Keratinocyte (primary cell): ENCODE measurements around the gene ZNF462.

ENCODE experiments used
- EZH2 ChIP-seq: IDR thresholded peaks from one replicate; pipeline ENCODE4 v1.6.1; 2012; ENCODE audit warnings: inconsistent platforms, mild to moderate bottlenecking, low read length, moderate library complexity
- TF ChIP-seq, protein P1 (sequence below), 3 experiments: IDR thresholded peaks in 1 of 3; conservative IDR thresholded peaks in 1 of 3; optimal IDR thresholded peaks in 1 of 3; 2 replicates in 2 of 3; 3 replicates in 1 of 3; pipeline versions ENCODE3 to v1.5.1; 2011; ENCODE audit warnings: low read length in 3 of 3, mild to moderate bottlenecking in 3 of 3, moderate library complexity in 2 of 3, control low read depth in 1 of 3, inconsistent platforms in 1 of 3; ENCODE audit not compliant: insufficient read depth in 2 of 3; ENCODE audit errors: extremely low read depth in 1 of 3

DNA sequence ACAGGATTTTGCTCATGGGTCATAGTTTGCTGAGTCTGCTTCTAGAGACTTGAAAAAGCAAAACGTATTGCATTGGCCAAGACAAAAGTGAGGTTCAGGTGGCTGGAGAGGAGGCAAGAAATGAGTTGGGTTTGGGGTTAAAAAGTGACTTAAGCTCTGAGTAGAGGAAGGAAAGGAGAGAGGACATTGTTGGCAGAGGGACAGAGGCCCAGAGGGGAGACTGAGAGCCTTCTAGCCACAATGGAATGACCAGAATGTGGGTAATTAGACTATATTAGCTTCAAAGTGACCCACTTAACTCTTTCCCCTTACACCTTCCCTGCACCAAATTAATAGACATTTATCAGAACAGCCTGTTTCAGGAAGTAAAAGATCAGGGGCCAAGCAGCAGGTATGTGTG is 188.4 kb downstream of the ZNF462 start:
- no peak for TF ChIP-seq EZH2
- TF ChIP-seq, protein P1, sequence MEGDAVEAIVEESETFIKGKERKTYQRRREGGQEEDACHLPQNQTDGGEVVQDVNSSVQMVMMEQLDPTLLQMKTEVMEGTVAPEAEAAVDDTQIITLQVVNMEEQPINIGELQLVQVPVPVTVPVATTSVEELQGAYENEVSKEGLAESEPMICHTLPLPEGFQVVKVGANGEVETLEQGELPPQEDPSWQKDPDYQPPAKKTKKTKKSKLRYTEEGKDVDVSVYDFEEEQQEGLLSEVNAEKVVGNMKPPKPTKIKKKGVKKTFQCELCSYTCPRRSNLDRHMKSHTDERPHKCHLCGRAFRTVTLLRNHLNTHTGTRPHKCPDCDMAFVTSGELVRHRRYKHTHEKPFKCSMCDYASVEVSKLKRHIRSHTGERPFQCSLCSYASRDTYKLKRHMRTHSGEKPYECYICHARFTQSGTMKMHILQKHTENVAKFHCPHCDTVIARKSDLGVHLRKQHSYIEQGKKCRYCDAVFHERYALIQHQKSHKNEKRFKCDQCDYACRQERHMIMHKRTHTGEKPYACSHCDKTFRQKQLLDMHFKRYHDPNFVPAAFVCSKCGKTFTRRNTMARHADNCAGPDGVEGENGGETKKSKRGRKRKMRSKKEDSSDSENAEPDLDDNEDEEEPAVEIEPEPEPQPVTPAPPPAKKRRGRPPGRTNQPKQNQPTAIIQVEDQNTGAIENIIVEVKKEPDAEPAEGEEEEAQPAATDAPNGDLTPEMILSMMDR (optimal IDR thresholded peaks at IDR 0.05 in 1 of 3, IDR thresholded peaks at IDR 0.05 in 1 of 3, conservative IDR thresholded peaks at IDR 0.05 in 1 of 3; ENCODE audit: extremely low read depth in 1 of 3, insufficient read depth in 2 of 3, low read length in 3 of 3): no peak
